OCI-LY7 (cell line): ENCODE results near the gene CCNO.

Experiments
- EZH2phosphoT487 ChIP-seq: fragments of 200-600 bp; sonication (generic); IDR thresholded peaks from 2 replicates; pipeline ENCODE4 v1.6.1; 2018; ENCODE audit warnings: low read depth, borderline replicate concordance, mild to moderate bottlenecking, mixed run types, antibody characterized with exemption, low read length, moderate library complexity, mixed read lengths
- TF ChIP-seq, protein P1 (sequence below): fragments of 200-600 bp; sonication (generic); conservative IDR thresholded peaks from 2 replicates; pipeline ENCODE4 v1.5.1; 2014; ENCODE audit warnings: mild to moderate bottlenecking, antibody characterized with exemption, low read length, moderate library complexity, mixed read lengths

DNA sequence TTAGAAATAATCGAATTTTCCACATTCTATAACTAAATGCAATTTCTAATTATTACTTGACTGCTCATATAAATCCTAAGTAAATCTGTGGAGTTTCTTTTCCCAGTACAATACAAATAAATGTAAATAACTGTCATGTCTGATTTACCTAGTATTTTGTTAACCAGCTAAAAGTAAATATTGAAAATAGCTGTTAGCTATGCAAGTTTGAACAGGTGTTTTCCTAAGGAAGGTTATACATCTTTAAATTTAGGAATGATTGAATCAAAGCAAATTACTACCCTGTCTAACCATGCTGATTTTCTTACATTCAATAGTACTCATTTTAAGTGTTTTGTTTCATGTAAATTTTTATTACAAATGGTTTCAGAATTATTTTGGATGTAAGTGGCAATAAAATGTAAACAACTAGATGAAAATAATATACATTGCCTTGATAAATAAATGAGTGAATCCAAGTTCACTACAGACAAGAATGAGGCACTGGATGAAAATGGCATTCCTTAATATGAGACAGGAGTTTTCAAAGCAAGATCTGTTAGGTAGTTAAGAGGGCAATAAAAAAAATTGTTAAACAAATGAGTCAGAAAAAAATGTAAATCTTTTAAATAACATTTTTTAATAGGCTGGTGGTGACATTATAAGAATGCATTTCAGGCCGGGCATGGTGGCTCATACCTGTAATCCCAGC is 22.1 kb downstream of the CCNO start:
- TF ChIP-seq, protein P1, sequence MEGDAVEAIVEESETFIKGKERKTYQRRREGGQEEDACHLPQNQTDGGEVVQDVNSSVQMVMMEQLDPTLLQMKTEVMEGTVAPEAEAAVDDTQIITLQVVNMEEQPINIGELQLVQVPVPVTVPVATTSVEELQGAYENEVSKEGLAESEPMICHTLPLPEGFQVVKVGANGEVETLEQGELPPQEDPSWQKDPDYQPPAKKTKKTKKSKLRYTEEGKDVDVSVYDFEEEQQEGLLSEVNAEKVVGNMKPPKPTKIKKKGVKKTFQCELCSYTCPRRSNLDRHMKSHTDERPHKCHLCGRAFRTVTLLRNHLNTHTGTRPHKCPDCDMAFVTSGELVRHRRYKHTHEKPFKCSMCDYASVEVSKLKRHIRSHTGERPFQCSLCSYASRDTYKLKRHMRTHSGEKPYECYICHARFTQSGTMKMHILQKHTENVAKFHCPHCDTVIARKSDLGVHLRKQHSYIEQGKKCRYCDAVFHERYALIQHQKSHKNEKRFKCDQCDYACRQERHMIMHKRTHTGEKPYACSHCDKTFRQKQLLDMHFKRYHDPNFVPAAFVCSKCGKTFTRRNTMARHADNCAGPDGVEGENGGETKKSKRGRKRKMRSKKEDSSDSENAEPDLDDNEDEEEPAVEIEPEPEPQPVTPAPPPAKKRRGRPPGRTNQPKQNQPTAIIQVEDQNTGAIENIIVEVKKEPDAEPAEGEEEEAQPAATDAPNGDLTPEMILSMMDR, result no peak
- no peak for TF ChIP-seq EZH2phosphoT487
